ENCODE data around the gene TRPC4AP.

DNA sequence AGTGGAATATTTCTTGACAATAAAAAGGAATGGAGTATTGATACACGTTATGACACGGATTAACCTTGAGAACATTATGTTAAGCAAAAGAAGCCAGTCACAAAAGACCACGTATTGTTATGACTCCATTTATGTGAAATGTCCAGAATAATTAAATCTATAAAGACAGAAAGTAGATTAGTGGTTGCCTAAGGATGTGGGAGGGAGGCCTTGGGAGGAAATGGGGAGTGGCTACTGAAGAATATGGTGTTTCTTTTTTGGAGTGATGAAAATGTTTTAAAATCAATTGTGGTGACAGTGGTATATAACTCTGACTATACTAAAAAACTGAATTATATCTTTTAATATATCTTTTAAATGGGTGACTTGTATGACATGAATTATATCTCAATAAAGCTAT is 30.1 kb downstream of the TRPC4AP start:
- TF ChIP-seq CTCF (IDR thresholded peaks at IDR 0.05; ENCODE audit: insufficient read depth, low read length, poor library complexity, severe bottlenecking) = no peak
- TF ChIP-seq EZH2phosphoT487 (conservative IDR thresholded peaks at IDR 0.05; ENCODE audit: low read length) = no peak

Data from SU-DHL-6 (cell line).